WERI-Rb-1 (cell line): ENCODE data around the gene LMNA.

Source experiments
- DNase-seq: peaks from one replicate; pipeline ENCODE4 v3.0.0-alpha.2; 2020
- H3K27ac ChIP-seq: fragments of 250-450 bp; sonication (Bioruptor Pico); 2 replicates; pipeline ENCODE4 v1.5.1; 2020; ENCODE audit warnings: mild to moderate bottlenecking, moderate library complexity
- H3K27me3 ChIP-seq: fragments of 250-450 bp; sonication (Bioruptor Pico); 2 replicates; pipeline ENCODE4 v1.5.1; 2021; ENCODE audit warnings: mild to moderate bottlenecking, low read depth, moderate library complexity; ENCODE audit not compliant: insufficient read depth, severe bottlenecking
- H3K36me3 ChIP-seq: fragments of 250-450 bp; sonication (Bioruptor Pico); 2 replicates; pipeline ENCODE4 v1.5.1; 2020; ENCODE audit warnings: mild to moderate bottlenecking, moderate library complexity
- H3K4me3 ChIP-seq: 2 replicates; pipeline ENCODE4 v1.5.1; 2011; ENCODE audit warnings: low read depth, mild to moderate bottlenecking, control low read depth, low read length
- H3K9me3 ChIP-seq: fragments of 250-450 bp; sonication (Bioruptor Pico); 2 replicates; pipeline ENCODE4 v1.5.1; 2021; ENCODE audit warnings: mild to moderate bottlenecking, moderate library complexity; ENCODE audit not compliant: severe bottlenecking
- CTCF ChIP-seq: IDR thresholded peaks from 2 replicates; pipeline ENCODE4 v1.5.1; 2011; ENCODE audit warnings: low read depth, mild to moderate bottlenecking, control low read depth, inconsistent platforms, low read length

LMNA gene

GRCh38 chr1:156155756-156156510 lies 41.4 kb downstream of the LMNA start:
- Histone ChIP-seq H3K9me3 (no peaks in the 10 kb centered on the region), H3K4me3 (no peak overlapping the region), H3K27ac (no peak overlapping the region), H3K27me3 (no peaks in the 10 kb centered on the region), H3K36me3 (no peaks in the 10 kb centered on the region)
- TF ChIP-seq CTCF, result no peak
- DNase-seq, result no peak

DNA sequence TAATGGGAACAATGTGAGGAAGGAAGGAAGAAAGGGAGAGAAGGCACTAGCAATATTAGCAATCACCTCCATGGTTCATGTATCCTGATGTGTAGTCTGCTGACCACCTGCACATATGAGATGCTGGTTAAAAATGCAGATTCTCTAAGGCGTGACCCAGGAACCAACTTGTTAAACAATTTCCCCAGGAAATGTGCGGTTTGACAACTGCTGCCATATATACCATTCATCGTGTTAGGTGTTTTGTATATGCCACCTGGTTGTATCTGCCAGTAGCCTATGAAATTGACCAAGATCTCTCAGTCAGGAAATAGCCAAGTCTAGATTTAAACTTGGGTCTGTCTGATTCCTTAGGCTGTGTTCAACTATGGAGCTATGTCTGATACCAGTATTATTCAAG lies 43.0 kb downstream of the LMNA start:
- Histone ChIP-seq H3K27ac (no peak overlapping the region), H3K27me3 (no peaks in the 10 kb centered on the region), H3K9me3 (no peaks in the 10 kb centered on the region), H3K36me3 (no peaks in the 10 kb centered on the region), H3K4me3 (no peak overlapping the region)
- DNase-seq, result no peak
- TF ChIP-seq CTCF, result no peak

DNA sequence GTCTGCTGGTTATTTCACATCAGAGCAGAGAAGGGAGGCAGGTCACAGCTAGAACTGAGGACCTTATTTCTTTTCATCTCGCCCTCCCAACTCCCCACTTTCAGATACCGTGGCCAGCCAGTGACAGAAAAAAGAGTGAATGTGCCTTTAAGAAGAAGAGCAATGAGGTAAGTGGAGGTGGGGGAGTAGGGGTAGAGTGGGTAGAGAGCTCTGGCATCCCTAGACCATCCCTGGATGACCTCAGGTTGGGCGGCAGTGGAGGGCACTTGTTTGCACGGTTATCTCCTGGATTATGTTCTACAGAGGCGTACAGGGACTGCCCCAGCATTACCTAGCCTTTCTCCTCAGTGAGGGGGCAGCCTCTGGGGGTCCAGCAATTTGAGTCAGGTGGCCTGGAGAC lies 43.5 kb downstream of the LMNA start:
- DNase-seq, result no peak
- no peak for TF ChIP-seq CTCF
- no peaks in the 10 kb centered on the region for H3K36me3 ChIP-seq
- no peaks in the 10 kb centered on the region for H3K9me3 ChIP-seq
- no peak overlapping the region for H3K4me3 ChIP-seq
- no peak overlapping the region for H3K27ac ChIP-seq
- H3K27me3 ChIP-seq, result no peaks in the 10 kb centered on the region

- H3K36me3 ChIP-seq, result no peaks in the 10 kb centered on the region
- no peak for TF ChIP-seq CTCF
- H3K4me3 ChIP-seq, result peak overlapping the region; percentile 47
- DNase-seq, result no peak
- no peaks in the 10 kb centered on the region for H3K27me3 ChIP-seq
- peak overlapping the region; percentile 76 for H3K27ac ChIP-seq
- H3K9me3 ChIP-seq, result no peaks in the 10 kb centered on the region
Measured at GRCh38 chr1:156160000-156160742, 45.7 kb downstream of the LMNA start.

GRCh38 chr1:156160743-156161171 lies 46.2 kb downstream of the LMNA start:
- Histone ChIP-seq H3K9me3 (peaks cover 4% of the 10 kb centered on the region), H3K36me3 (no peaks in the 10 kb centered on the region), H3K27me3 (no peaks in the 10 kb centered on the region), H3K4me3 (peak overlapping the region; percentile 47), H3K27ac (peak overlapping the region; percentile 76)
- peak; percentile 99 for DNase-seq
- no peak for TF ChIP-seq CTCF
